HEK293T (cell line): ENCODE results near the gene HMMR.
"Not testable (repeated sequence)": the region's sequence is repeated elsewhere in the genome, so short reads cannot be mapped to it uniquely, and the experiment has no call there.

ENCODE experiments used
- CTCF ChIA-PET: fragments of 350-600 bp; formaldehyde crosslinking; extraction: SDS; loops from one replicate; lab custom pipeline; 2021; ENCODE audit warnings: antibody characterized with exemption, inconsistent platforms; lab: Yijun Ruan, JAX
- POLR2A ChIA-PET: fragments of 350-600 bp; formaldehyde crosslinking; extraction: SDS; loops from one replicate; lab custom pipeline; 2020; ENCODE audit warnings: antibody characterized with exemption, inconsistent platforms; lab: Yijun Ruan, JAX
- DNase-seq: peaks from one replicate; pipeline ENCODE4 v3.0.0; 2012; ENCODE audit warnings: mixed read lengths; ENCODE audit errors: extremely low spot score
- ARNT ChIP-seq: fragments of 450-650 bp; IDR thresholded peaks from 2 replicates; pipeline ENCODE4 v1.6.1; 2017; ENCODE audit warnings: mild to moderate bottlenecking
- BHLHE40 ChIP-seq: fragments of 450-650 bp; IDR thresholded peaks from 2 replicates; pipeline ENCODE4 v1.6.1; 2016; ENCODE audit warnings: mild to moderate bottlenecking, moderate library complexity, borderline replicate concordance
- CTBP1 ChIP-seq: fragments of 450-650 bp; IDR thresholded peaks from 2 replicates; pipeline ENCODE4 v1.6.1; 2016; ENCODE audit warnings: borderline replicate concordance
- ELF4 ChIP-seq: fragments of 450-650 bp; IDR thresholded peaks from 2 replicates; pipeline ENCODE4 v1.6.1; 2017; ENCODE audit warnings: antibody characterized with exemption
- FOXA1 ChIP-seq: fragments of 450-650 bp; IDR thresholded peaks from 2 replicates; pipeline ENCODE4 v1.6.1; 2016; ENCODE audit warnings: mild to moderate bottlenecking
- FOXK2 ChIP-seq: fragments of 450-650 bp; IDR thresholded peaks from 2 replicates; pipeline ENCODE4 v1.6.1; 2016; ENCODE audit warnings: mild to moderate bottlenecking
- FOXM1 ChIP-seq: fragments of 450-650 bp; IDR thresholded peaks from 2 replicates; pipeline ENCODE4 v1.6.1; 2017; ENCODE audit warnings: mild to moderate bottlenecking, borderline replicate concordance
- HDGF ChIP-seq: fragments of 450-650 bp; IDR thresholded peaks from 2 replicates; pipeline ENCODE4 v1.6.1; 2017; ENCODE audit warnings: antibody characterized with exemption, borderline replicate concordance
- L3MBTL2 ChIP-seq: fragments of 450-650 bp; conservative IDR thresholded peaks from 2 replicates; pipeline ENCODE4 v1.6.1; 2016; ENCODE audit warnings: mild to moderate bottlenecking
- LEF1 ChIP-seq: fragments of 450-650 bp; IDR thresholded peaks from 2 replicates; pipeline ENCODE4 v1.6.1; 2017; ENCODE audit warnings: mild to moderate bottlenecking, borderline replicate concordance
- NFRKB ChIP-seq: fragments of 450-650 bp; IDR thresholded peaks from 2 replicates; pipeline ENCODE4 v1.6.1; 2016; ENCODE audit warnings: mild to moderate bottlenecking, moderate library complexity
- SP1 ChIP-seq: fragments of 450-650 bp; IDR thresholded peaks from 2 replicates; pipeline ENCODE4 v1.6.1; 2017
- SUZ12 ChIP-seq: fragments of 450-650 bp; IDR thresholded peaks from 2 replicates; pipeline ENCODE4 v1.6.1; 2016; ENCODE audit warnings: mild to moderate bottlenecking
- TARDBP ChIP-seq: fragments of 450-650 bp; IDR thresholded peaks from 2 replicates; pipeline ENCODE4 v1.6.1; 2016
- ZNF384 ChIP-seq: fragments of 450-650 bp; IDR thresholded peaks from 2 replicates; pipeline ENCODE4 v1.6.1; 2016
- TF ChIP-seq, protein P1 (sequence below): fragments of 450-650 bp; IDR thresholded peaks from 2 replicates; pipeline ENCODE4 v1.6.1; 2016

HMMR gene

GRCh38 chr5:163533223-163533622 lies 72.8 kb downstream of the HMMR start:
- ChIA-PET POLR2A (interaction anchor here (0.7 kb wide), 1 partner anchor 28 kb away, joined by 3 read pairs; the partner anchor contains the start of gene MAT2B), CTCF (interaction anchor here (1.2 kb wide), 1 partner anchor 13 kb away, joined by 3 read pairs; no protein-coding TSS in a partner anchor)
- no peak for TF ChIP-seq BHLHE40
- no peak for TF ChIP-seq TARDBP
- no peak for TF ChIP-seq SP1
- no peak for TF ChIP-seq FOXA1
- TF ChIP-seq CTBP1 = no peak
- no peak for TF ChIP-seq ZNF384
- TF ChIP-seq HDGF = no peak
- TF ChIP-seq L3MBTL2 = no peak
- TF ChIP-seq LEF1 = no peak
- TF ChIP-seq NFRKB = no peak
- TF ChIP-seq, protein P1, sequence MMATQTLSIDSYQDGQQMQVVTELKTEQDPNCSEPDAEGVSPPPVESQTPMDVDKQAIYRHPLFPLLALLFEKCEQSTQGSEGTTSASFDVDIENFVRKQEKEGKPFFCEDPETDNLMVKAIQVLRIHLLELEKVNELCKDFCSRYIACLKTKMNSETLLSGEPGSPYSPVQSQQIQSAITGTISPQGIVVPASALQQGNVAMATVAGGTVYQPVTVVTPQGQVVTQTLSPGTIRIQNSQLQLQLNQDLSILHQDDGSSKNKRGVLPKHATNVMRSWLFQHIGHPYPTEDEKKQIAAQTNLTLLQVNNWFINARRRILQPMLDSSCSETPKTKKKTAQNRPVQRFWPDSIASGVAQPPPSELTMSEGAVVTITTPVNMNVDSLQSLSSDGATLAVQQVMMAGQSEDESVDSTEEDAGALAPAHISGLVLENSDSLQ = no peak
- TF ChIP-seq ELF4 = no peak
- no peak for TF ChIP-seq FOXM1
- no peak for TF ChIP-seq SUZ12
- no peak for TF ChIP-seq FOXK2
- no peak for TF ChIP-seq ARNT
- DNase-seq = no peak

DNA sequence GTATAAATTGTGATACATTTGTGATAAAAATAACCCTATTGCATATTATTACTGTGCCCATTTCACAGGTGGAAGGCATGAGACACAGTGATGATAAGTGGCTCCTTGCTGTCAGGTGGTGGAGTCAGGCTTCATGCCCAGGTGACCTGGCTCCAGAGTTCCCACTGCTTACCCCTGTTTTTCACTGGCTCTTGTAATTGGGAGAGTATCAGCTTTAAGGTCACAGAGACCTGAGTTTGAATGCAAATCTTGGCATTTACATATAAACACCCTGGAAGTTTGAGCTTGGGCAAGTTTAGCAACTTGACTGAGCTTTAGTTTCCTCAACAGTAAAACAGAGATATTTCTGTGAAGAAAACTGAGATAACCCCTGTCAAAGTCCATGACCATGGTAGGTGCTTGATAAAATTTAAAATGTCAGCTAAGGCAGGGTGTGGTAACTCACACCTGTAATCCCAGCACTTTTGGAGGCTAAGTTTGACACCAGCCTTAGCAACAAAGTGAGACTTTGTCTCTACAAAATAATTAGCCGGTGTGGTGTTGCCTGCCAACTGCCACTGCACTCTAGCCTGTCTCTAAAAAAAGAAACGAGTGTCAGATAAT lies 74.2 kb downstream of the HMMR start:
- CTCF ChIA-PET = no interaction called here
- no peak for DNase-seq
- POLR2A ChIA-PET = no interaction called here
- TF ChIP-seq ELF4 = no peak
- TF ChIP-seq BHLHE40 = no peak
- no peak for TF ChIP-seq ARNT
- TF ChIP-seq NFRKB = no peak
- TF ChIP-seq HDGF = no peak
- no peak for TF ChIP-seq ZNF384
- no peak for TF ChIP-seq SUZ12

DNA sequence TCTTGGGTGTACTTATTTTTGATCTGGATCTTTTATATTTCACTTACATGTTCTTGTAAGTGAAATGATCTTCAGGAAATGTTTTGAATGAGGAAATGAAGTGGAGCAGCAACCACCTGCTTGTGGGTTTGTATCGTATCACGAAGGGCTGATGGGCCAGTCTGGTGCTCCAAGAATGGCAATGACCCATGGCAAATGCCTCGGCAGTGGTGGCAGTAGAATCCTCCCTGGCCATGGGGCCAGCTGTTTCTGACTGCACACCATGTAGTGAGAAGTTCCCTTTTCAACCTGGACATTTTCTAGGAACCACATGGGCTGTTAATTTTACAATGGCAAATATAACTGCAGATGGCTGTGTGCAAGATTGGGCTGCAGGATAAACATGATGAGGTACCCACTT lies 74.9 kb downstream of the HMMR start:
- no peak for DNase-seq
- CTCF ChIA-PET = interaction anchor here (0.5 kb wide), 1 partner anchor 56 kb away, joined by 3 read pairs; no protein-coding TSS in a partner anchor
- POLR2A ChIA-PET = no interaction called here
- no peak for TF ChIP-seq FOXM1
- TF ChIP-seq L3MBTL2 = no peak
- TF ChIP-seq TARDBP = no peak
- no peak for TF ChIP-seq LEF1

DNA sequence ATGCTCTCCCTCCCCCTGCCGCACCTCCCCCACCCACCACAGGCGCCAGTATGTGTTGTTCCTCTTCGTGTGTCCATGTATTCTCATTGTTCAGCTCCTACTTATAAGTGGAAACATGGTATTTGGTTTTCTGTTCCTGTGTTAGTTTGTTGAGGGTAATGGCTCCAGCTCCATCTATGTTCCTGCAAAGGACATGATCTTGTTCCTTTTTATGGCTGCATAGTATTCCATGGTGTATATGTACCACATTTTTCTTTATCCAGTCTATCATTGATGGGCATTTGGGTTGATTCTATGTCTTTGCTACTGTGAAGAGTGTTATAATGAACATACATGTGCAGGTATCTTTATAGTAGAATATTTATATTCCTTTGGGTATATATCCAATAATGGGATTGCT lies 76.0 kb downstream of the HMMR start:
- CTCF ChIA-PET, POLR2A ChIA-PET: not testable (repeated sequence)

DNA sequence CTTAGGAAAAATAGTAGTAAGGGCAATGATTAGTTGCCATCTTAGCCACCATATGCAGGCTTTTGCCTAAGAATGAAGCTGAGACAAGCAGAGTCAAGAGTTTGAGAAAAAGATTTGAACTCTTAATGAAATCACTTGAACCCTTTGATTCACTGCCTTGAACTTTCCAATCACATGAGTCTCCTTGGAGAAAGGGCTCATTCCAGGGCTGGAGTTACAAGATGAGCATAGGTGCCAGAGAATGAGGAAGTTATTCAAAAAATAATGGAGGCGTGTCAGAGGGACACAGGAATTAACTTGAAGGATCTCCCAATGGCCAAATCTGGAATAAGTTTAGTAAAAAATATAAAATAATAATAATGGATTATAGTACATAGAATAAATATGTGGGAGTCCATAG lies 80.3 kb downstream of the HMMR start:
- TF ChIP-seq HDGF (no peak), SUZ12 (no peak), BHLHE40 (no peak), TARDBP (no peak), ARNT (no peak), L3MBTL2 (no peak), ZNF384 (no peak), CTBP1 (no peak)
- no peak for DNase-seq
- POLR2A ChIA-PET = no interaction called here
- CTCF ChIA-PET = no interaction called here

More for the DNA sequence above, 76.0 kb downstream of the HMMR start:
- not testable (repeated sequence) for DNase-seq
